Erythroblast (primary cell): Measurements from ENCODE around the gene FCRLB.

Source experiments
- GATA1 ChIP-seq: IDR thresholded peaks from 2 replicates; pipeline ENCODE4 v1.6.1; 2011; ENCODE audit warnings: low read depth, mild to moderate bottlenecking, control low read depth, low read length, moderate library complexity
- POLR2A ChIP-seq: IDR thresholded peaks from 2 replicates; pipeline ENCODE4 v1.6.1; 2011; ENCODE audit warnings: mild to moderate bottlenecking, low read length

DNA sequence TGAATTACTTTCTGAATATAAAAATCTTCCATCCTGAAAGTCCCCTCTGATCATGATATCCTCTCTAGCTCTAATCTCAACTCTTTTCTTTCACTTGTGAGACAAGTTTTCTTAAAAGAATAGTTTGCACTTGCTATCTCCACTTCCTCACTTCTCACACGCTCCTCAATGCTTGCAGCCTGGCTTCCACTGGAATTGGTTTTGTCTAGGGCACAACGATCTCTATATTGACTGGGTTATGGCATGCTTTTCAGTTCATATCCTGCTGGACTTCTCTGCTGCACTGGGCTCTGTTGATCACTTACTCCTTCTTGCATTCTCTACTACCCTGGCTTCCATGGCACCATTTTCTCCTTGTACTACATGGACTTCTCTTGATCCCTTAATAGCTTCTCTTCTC is 13.8 kb upstream of the FCRLB start:
- no peak for TF ChIP-seq POLR2A
- TF ChIP-seq GATA1, result no peak
